Nucleus accumbens (tissue), 56 donors: ENCODE data around the gene RAC3.
A peak's percentile ranks its signal among the peaks of the same experiment; 100 is the strongest.

Experiments
- DNase-seq, 56 donors: peaks; one replicate each; lab custom pipeline; 2025; lab: John Stamatoyannopoulos, UW

The RAC3 gene

GRCh38 chr17:82011617-82012187, 19.8 kb upstream of the RAC3 start:
- DNase-seq: no peak

- DNase-seq: no peak
Observed at GRCh38 chr17:82012261-82012639, 19.2 kb upstream of the RAC3 start.

GRCh38 chr17:82012640-82013295, 18.7 kb upstream of the RAC3 start:
- DNase-seq: no peak

- peak in 24 of 56 donors; percentile 9 to 70 (median 34) for DNase-seq
Observed at GRCh38 chr17:82013341-82013740, 18.1 kb upstream of the RAC3 start.

- DNase-seq: no peak
Observed at GRCh38 chr17:82013772-82014321, 17.6 kb upstream of the RAC3 start.

GRCh38 chr17:82014432-82014831, 17.0 kb upstream of the RAC3 start:
- DNase-seq: peak in 30 of 56 donors; percentile 13 to 75 (median 38)

GRCh38 chr17:82014971-82015310, 16.5 kb upstream of the RAC3 start:
- no peak for DNase-seq

- DNase-seq: no peak
Observed at GRCh38 chr17:82015311-82015971, 16.0 kb upstream of the RAC3 start.

- DNase-seq: no peak
Observed at GRCh38 chr17:82016061-82016874, 15.2 kb upstream of the RAC3 start.

- DNase-seq: no peak
Observed at GRCh38 chr17:82016875-82017459, 14.5 kb upstream of the RAC3 start.

GRCh38 chr17:82017612-82018151, 13.8 kb upstream of the RAC3 start:
- no peak for DNase-seq

- no peak for DNase-seq
Observed at GRCh38 chr17:82018152-82018988, 13.1 kb upstream of the RAC3 start.

GRCh38 chr17:82018989-82019689, 12.3 kb upstream of the RAC3 start:
- no peak for DNase-seq

GRCh38 chr17:82019690-82020571, 11.5 kb upstream of the RAC3 start:
- DNase-seq: peak in 6 of 56 donors; percentile 9 to 51 (median 26)

- no peak for DNase-seq
Observed at GRCh38 chr17:82020572-82021106, 10.8 kb upstream of the RAC3 start.

GRCh38 chr17:82021107-82021899, 10.2 kb upstream of the RAC3 start:
- peak in 51 of 56 donors; percentile 8 to 86 (median 60) for DNase-seq

GRCh38 chr17:82021900-82022309, 9.6 kb upstream of the RAC3 start:
- no peak for DNase-seq
